Transverse colon (tissue), 4 donors: Measurements from ENCODE around the gene GOLGA1.

Experiments used
- EP300 ChIP-seq: sonication (generic); formaldehyde crosslinking; IDR thresholded peaks from one replicate; pipeline ENCODE4 v1.6.1; 2017; ENCODE audit warnings: antibody characterized with exemption, low read depth
- POLR2A ChIP-seq: fragments of 450-650 bp; IDR thresholded peaks from one replicate; pipeline ENCODE4 v1.6.1; 2016; ENCODE audit warnings: antibody characterized with exemption, mild to moderate bottlenecking, moderate library complexity
- POLR2AphosphoS5 ChIP-seq, 3 donors: sonication (generic); formaldehyde crosslinking; IDR thresholded peaks; one replicate each; pipeline ENCODE4 v1.6.1; 2016; ENCODE audit warnings: antibody characterized with exemption in 3 of 3
- TF ChIP-seq, protein P1 (sequence below), 5 experiments: fragments of 200-600 bp in 3 of 5; fragments of 450-650 bp in 2 of 5; sonication (generic) in 3 of 5; IDR thresholded peaks; 1 replicate in 2 of 5; 2 replicates in 3 of 5; pipeline ENCODE4 v1.5.1; 2016 to 2017; ENCODE audit warnings: antibody characterized with exemption in 5 of 5, inconsistent platforms in 3 of 5, mild to moderate bottlenecking in 2 of 5, moderate library complexity in 1 of 5

DNA sequence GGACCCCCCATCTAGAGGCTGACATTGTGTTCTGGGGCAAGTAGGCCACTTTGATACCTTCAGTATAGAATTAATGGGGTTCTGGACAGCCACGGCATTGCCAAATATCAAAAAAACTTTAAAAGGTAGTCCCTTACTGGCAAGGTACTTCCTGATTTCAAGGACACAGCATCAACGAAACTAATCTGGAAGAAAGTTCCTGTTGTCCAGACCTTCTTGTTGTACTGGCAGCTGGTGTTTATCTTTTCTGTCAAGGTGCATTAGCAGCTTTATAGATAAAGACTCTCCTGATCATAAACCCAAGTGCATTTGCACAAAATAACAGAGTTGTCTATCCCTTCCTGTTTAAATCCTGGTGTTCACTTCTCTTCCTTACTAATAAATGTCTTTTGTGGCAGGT, 23.7 kb upstream of the GOLGA1 start:
- TF ChIP-seq POLR2A (no peak), EP300 (no peak), POLR2AphosphoS5 (IDR thresholded peaks at IDR 0.05) (no peak)
- TF ChIP-seq, protein P1, sequence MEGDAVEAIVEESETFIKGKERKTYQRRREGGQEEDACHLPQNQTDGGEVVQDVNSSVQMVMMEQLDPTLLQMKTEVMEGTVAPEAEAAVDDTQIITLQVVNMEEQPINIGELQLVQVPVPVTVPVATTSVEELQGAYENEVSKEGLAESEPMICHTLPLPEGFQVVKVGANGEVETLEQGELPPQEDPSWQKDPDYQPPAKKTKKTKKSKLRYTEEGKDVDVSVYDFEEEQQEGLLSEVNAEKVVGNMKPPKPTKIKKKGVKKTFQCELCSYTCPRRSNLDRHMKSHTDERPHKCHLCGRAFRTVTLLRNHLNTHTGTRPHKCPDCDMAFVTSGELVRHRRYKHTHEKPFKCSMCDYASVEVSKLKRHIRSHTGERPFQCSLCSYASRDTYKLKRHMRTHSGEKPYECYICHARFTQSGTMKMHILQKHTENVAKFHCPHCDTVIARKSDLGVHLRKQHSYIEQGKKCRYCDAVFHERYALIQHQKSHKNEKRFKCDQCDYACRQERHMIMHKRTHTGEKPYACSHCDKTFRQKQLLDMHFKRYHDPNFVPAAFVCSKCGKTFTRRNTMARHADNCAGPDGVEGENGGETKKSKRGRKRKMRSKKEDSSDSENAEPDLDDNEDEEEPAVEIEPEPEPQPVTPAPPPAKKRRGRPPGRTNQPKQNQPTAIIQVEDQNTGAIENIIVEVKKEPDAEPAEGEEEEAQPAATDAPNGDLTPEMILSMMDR (IDR thresholded peaks at IDR 0.05) = no peak
